HG02571 (cell line): ENCODE results near the gene SELENOV.

Experiments
- ATAC-seq: cut with Tn5 transposase; IDR thresholded peaks from one replicate; pipeline ENCODE4 v1.9.1; 2021; ENCODE audit warnings: mild to moderate bottlenecking, moderate library complexity; ENCODE audit not compliant: unreplicated experiment

SELENOV gene

DNA sequence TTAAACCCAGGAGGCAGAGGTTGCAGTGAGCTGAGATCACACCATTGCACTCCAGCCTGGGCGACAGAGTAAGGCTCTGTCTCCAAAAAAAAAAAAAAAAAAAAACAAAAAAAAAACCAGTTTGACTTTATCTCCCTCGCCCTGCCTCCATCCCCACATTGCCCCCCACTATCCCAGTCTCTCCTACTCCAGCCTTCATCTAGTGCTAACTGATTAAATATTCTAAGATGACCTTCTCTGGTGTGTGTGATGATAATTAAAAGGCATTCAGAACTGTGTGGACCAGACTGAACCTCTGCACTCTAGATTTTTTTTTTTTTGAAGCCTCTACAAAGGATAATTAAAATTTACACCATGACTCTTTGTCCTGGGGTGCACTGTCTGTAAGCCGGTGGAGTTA, 22.2 kb upstream of the SELENOV start:
- ATAC-seq, result no peak

DNA sequence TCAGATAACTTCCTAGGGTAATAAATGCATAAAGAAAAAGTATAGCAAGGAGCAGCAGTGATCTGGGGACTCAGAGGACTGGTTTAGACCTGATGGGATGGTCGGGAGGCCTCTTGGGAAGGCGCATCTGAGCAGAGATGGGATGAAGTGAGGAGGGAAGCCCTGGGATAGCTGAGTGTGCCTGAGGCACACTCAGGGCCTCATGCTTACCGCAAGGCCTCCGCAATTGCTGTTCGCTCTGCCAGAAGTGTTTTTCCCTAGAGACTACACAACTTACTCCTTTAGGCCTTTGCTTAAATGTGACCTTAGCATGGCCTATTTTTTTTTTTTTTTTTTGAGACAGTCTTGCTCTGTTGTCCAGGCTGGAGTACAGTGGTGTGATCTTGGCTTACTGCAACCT, 20.3 kb upstream of the SELENOV start:
- no peak for ATAC-seq

DNA sequence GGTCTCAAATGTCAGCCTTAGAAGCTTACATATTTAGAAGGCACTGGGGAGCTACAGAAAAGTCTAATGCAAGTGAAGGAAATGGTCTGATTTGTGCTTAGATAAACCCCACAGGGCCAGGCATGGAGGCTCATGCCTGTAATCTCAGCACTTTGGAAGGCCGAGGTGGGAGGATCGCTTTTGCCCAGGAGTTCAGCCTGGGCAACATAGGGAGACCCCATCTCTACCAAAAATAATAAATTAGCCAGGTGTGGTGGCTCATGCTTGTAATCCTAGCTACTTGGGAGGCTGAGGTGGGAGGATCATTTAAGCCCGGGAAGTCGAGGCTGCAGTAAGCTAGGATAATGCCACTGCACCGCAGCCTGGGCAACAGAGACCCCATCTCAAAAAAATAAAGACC, 18.9 kb upstream of the SELENOV start:
- no peak for ATAC-seq

DNA sequence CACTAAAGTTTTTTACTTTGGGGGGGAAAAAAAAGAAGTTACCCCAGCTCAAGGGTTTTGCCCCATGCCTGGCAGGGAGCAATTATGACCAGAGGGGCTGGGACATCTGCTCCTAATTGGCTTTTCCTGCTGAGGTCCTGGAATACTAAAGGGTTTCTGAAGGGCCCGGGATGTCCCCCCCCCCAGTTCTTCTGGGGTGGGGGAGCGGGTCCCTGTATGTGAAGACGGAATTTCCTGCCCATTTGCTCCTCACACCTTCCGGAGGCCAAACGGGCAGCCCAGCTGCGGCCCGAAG, 17.3 kb upstream of the SELENOV start:
- ATAC-seq, result no peak

DNA sequence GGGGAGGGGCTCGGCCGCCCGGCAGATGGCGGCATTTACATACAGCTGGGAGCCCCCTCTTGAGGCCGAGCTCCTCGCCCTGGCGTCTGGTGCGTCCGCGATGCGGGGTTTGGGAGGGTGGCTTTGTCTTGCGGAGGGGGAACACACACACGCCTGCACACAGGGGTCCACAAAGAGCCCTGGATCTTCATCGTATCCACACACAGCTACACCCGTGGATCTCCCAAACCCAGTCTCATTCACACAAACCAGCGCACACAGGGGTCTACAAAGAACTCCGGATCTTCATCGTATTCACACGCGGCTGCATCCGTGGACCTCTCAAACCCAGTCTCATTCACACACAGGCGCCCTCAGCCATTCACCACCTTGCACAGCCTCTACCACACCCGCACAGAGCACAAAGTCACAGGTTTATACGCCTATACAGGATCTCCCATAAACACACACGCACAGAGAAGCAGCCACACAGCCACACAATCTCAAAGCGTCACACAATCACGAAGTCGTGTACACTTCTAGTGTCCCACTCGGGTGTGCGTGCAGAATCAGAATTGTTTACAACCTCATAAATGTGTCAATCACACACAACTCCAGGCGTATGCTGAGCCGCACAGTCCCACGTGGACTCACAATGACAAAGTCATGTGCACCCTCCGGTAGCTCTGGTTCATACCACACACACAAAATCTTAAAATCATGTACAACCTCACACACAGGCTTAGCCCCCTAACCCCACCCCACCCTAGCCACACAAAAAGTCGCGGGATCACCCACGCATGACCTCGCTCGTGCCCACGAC, 16.7 kb upstream of the SELENOV start:
- no peak for ATAC-seq

DNA sequence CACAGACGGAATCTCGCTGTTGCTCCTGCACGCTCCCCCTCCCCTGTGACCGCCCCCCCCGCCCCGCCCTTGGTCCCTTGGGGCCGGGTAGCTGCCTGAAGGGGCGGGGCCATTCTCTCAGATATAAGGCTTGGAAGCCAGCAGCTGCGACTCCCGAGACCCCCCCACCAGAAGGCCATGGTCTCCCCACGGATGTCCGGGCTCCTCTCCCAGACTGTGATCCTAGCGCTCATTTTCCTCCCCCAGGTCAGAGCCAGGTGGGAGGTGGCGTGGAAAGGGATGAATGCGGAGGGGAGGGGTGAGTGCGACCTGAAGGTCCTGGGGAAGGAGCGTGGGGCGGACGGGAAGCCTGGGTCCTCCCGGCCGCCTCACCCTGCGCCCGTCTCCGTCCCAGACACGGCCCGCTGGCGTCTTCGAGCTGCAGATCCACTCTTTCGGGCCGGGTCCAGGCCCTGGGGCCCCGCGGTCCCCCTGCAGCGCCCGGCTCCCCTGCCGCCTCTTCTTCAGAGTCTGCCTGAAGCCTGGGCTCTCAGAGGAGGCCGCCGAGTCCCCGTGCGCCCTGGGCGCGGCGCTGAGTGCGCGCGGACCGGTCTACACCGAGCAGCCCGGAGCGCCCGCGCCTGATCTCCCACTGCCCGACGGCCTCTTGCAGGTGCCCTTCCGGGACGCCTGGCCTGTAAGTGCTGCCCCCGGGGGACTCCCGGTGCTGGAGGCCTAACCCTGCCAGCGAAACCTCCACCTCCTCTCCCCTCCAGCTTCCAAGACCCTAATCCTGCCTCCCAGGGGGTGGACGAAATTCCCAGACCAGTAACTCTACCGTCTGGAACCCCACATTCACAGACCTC, 15.9 kb upstream of the SELENOV start, which contains the start of gene DLL3:
Gene DLL3, plus strand, starts transcription at position 150 of the 845 bp plus-strand sequence. Its CDS starts 28 bp downstream, at position 178.
- ATAC-seq, result no peak

DNA sequence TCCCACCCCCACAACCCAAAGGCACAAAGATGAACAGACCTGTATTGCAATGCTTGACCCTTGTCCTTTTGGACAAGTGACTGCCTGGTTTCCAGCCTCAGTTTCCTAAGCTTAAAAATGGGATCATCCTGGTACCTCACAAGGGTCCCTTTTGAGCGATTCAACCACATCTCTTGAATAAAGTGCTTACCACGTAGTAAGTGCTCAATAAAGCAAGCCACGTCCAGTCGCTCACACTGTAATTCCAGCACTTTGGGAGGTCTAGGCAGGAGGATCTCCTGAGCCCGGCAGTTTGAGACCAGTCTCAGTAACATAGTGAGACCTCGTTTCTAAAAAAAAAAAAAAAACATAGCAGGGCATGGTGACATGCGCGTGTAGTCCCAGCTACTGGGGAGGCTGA, 15.0 kb upstream of the SELENOV start:
- no peak for ATAC-seq

DNA sequence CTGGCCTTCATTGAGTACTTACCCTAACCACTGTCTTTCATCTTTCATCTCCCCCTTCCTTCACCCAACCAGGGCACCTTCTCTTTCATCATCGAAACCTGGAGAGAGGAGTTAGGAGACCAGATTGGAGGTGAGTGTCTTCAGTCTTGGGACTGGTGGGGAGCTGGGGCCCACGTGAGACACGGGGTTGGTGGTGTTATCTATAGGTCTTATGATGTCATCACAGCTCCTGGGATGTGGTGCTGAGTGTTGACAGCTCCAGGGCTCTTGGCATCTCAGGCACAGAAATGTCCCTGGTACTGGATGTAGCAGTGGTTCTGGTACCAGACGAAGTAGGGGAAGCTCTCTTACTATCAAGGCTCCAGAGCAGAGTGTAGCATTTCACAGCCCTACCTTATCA, 14.4 kb upstream of the SELENOV start:
- ATAC-seq, result no peak

DNA sequence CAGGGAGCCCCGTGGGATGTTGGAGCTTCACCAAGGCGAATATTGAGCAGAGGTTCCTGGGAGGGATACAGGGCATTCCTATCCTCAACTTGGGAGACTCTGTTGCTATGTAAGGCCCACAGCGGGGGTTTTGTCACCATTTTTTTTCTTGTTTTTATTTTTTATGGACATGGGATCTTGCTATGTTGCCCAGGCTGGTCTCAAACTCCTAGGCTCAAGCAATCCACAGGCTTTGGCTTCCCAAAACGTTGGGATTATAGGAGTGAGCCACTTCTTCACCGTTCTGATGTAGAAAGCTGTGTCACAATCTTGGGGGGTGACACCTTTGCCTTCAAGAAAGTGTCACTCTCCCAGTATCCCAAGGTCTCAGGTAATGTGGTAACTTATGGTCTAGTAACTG, 13.6 kb upstream of the SELENOV start:
- no peak for ATAC-seq

DNA sequence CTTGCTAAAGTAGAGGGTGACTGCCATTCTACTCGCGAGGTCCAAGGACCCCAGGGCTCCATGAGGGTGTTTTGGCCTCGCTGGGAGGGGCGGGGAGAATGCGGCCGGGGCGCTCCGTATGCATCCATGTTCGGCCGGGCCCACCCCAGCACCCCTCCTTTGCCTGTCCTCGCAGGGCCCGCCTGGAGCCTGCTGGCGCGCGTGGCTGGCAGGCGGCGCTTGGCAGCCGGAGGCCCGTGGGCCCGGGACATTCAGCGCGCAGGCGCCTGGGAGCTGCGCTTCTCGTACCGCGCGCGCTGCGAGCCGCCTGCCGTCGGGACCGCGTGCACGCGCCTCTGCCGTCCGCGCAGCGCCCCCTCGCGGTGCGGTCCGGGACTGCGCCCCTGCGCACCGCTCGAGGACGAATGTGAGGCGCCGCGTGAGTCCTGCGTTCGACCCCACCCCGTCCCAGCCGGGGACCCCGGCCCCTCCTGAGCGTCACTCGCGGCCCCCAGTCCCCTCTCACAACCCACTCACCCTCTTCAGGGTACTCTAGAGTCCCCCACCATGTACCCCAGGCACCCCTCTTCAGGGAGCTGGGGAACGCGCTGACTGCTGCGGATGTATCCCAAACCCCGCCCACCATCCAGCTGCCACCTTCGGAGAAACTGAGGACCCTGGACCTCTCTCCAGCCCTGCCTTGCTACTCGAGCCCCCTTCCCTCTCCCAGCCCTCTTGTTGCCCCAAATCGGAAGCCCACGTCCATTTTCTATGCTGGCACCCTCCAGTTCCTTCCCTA, 12.1 kb upstream of the SELENOV start:
- no peak for ATAC-seq

DNA sequence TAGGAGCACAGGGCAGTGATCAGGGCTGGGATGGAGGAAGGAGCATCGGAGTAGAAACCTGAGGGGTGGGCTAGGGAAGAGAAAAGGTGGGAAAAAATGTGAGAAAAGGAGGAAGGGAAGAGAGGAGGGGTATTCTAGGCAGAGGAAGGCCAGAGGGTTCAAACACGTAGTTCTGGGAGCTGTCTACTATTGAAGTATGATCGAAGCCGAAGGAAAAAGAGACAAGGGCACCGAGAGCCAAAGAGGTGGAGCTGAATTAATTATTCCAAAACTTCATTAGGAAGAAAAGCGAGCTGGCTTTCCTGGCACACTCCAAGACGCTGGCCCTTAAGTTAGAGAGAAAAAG, 8.4 kb upstream of the SELENOV start:
- ATAC-seq, result no peak

DNA sequence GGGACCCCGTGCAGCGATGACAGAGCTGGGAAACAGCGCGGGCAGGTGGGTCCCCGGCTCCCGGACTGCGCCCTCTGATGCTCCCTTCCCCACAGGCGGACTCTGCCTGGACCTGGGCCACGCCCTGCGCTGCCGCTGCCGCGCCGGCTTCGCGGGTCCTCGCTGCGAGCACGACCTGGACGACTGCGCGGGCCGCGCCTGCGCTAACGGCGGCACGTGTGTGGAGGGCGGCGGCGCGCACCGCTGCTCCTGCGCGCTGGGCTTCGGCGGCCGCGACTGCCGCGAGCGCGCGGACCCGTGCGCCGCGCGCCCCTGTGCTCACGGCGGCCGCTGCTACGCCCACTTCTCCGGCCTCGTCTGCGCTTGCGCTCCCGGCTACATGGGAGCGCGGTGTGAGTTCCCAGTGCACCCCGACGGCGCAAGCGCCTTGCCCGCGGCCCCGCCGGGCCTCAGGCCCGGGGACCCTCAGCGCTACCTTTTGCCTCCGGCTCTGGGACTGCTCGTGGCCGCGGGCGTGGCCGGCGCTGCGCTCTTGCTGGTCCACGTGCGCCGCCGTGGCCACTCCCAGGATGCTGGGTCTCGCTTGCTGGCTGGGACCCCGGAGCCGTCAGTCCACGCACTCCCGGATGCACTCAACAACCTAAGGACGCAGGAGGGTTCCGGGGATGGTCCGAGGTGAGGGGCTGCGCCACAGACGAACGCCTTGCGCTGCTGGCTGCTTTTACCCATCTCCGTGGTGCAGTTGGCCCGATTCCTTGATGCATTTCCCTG, 7.8 kb upstream of the SELENOV start:
- ATAC-seq, result no peak

DNA sequence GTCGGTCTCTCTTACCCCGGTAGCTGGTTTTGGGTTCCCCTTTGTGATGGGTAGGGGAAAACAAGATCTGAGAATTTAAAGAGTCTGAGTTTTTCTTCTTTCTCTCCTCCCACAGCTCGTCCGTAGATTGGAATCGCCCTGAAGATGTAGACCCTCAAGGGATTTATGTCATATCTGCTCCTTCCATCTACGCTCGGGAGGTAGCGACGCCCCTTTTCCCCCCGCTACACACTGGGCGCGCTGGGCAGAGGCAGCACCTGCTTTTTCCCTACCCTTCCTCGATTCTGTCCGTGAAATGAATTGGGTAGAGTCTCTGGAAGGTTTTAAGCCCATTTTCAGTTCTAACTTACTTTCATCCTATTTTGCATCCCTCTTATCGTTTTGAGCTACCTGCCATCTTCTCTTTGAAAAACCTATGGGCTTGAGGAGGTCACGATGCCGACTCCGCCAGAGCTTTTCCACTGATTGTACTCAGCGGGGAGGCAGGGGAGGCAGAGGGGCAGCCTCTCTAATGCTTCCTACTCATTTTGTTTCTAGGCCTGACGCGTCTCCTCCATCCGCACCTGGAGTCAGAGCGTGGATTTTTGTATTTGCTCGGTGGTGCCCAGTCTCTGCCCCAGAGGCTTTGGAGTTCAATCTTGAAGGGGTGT, 7.1 kb upstream of the SELENOV start:
- no peak for ATAC-seq

DNA sequence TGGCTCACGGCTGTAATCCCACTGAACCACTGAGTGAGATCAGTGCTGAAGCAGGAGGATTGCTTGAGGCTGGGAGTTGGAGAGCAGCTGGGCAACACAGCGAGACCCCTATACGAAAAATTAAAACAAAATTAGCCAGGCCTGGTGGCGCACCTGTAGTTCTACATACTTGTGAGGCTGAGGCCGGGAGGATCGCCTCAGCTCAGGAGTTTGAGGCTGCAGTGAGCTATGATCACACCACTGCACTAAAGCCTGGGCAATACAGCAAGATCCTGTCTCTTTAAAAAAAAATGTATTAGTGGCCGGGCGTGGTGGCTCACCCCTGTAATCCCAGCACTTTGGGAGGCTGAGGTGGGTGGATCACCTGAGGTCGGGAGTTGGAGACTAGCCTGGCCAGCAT, 6.3 kb upstream of the SELENOV start:
- no peak for ATAC-seq

DNA sequence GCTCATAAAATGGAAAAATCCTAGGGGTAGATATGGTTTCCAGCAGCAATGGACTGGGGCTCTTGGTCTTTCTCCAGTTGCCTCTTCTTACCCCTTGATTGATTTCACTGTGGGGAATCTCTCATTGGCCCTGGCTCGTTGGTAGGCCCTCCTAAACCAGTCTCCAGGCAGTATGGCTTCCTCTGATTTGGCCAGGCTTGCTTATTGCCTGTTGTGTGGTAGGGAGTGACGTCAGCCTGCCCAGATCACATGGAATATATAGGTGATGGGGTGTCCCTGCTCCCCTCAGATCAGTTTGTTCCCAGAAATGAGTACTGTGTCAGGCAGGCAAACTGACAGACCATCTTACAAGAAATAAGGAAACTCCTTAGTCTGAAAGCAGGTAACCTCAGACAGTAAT, 5.7 kb upstream of the SELENOV start:
- ATAC-seq, result no peak

DNA sequence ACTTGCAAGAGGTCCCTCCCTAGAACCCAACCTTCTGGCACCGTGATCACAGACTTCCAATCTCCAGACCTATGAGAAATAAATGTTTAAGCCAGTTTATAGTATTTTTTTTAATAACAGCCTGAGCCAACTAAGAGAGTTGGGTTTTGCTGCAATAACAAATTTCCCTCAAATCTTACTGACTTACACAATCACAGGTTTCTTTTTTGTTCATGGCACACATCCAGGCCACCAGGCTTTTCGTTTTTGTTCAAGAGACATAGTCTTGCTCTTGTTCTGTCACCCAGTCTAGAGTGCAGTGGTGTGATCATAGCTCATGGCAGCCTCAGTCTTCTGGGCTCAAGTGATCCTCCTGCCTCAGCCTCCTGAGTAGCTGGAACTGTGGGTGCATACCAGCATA, 2.0 kb upstream of the SELENOV start:
- ATAC-seq, result no peak

DNA sequence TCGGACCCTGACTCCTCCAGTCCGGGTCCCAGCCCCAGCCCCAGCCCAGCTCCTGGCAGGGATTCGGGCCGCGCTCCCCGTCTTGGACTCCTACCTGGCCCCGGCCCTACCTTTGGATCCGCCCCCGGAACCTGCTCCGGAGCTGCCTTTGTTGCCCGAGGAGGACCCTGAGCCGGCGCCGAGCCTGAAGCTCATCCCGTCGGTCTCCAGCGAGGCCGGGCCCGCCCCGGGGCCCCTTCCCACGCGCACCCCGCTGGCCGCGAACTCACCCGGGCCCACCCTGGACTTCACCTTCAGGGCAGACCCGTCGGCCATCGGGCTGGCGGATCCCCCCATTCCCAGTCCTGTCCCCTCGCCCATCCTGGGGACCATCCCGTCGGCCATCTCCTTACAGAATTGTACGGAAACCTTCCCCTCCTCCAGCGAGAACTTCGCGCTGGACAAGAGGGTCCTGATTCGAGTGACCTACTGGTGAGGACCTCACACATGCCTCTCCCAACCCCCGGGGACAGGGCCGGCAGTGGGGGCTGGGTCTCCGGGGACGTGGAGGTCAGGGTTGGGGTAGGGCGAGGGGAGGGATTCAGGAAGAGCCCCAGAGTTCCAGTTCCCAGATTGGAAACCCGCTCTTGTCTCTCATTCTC, 732 bp downstream of the SELENOV start:
- ATAC-seq, result no peak

DNA sequence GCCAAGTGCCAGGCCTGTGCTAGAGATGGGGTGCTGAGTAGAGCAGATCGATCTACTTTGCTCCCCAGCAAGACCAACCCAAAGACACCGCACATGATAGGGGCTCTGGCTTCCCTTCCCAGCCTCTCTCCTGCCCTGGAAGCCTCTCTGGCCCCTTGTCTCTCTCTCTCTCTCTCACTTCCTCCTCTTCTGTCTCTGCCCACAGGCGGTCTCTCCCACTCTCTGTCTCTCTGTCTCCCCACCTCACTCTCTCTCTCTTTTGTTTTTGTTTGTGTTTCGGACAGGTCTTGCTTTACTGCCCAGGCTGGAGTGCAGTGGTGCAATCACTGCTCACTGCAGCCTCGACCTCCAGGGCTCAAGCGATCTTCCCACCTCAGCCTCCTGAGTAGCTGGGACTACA, 1.3 kb downstream of the SELENOV start:
- ATAC-seq, result no peak

DNA sequence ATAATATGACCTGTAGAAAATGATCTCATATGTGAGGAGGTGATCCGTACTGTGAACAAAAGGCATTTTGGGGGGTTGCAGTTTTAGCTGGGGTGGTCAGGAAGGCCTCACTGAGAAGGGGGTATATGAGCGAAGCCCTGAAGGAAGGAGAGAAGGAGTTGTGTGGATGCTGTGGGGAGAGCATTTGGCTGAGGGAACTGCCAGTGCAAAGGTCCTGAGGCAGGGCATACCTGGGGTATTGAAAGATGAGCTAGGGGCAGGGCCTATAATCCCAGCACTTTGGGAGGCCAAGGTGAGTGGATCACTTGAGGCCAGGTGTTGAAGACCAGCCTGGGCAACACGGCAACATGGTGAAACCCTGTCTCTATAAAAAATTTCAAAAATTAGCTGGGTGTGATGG, 2.5 kb downstream of the SELENOV start:
- no peak for ATAC-seq

DNA sequence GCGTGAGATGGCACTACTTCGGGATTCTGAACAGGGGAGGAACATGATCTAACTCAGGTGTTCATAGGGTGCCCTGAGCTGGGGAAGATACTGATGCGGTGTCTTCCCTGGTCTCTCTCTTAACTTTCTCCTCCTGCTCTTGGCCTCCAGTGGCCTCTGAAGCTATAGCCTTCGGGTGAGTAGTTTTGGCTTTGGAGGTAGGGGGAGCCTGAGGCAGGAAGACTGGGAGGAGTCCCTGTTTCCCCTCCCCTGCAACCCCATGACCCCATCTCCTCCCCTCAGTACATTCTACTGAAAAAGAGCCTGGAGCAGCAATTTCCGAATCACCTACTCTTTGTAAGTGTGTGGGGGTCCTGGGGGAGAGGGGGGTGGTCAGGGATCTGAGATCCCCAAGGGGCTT, 3.5 kb downstream of the SELENOV start:
- ATAC-seq, result no peak
